Activated CD4-positive, alpha-beta T cell treated with anti-CD3 and anti-CD28 coated beads for 1 hour (primary cell): ENCODE results near the gene MAX.

Experiments used
- DNase-seq: peaks from one replicate; pipeline ENCODE4 v3.0.0-alpha.2; 2020

Gene MAX

DNA sequence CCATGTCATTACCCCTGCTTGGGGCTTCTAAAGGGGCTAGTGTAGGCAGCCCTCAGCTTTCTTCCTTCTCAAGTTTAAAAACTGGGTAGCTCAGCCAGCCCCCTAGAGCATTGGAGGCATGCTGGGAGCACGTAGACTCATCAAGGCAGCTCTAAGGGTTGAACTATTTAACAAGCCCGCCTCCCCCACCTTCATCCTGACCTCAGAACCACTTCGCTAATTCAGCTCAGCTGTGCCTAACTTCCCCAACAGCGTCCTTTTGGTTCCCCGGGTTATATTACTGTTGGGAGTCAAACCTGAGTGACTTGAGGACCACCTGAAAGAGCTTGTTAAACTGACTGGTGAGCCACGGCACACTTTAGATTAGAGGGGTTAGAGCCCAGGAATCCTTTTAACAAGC lies 30.1 kb downstream of the MAX start:
- no peak for DNase-seq

DNA sequence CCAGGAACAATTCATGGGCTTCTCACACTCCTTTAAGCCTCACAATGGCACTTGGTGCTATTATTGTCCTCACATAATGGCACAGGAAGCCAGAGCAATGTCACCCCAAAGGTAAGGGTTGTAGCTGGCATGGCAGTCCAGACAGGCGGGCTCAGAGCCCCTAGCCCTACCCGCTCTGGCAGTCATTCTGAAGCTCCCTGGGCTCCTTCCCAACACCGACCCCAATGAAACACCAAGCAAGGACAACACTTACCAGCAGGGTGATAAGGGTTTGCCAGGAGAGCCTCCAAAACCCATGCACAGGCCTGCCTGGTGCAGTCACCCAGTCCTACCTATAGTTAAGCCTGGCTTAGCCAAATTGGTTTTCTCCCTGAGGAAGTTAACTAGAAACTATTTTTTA lies 30.8 kb downstream of the MAX start:
- no peak for DNase-seq

DNA sequence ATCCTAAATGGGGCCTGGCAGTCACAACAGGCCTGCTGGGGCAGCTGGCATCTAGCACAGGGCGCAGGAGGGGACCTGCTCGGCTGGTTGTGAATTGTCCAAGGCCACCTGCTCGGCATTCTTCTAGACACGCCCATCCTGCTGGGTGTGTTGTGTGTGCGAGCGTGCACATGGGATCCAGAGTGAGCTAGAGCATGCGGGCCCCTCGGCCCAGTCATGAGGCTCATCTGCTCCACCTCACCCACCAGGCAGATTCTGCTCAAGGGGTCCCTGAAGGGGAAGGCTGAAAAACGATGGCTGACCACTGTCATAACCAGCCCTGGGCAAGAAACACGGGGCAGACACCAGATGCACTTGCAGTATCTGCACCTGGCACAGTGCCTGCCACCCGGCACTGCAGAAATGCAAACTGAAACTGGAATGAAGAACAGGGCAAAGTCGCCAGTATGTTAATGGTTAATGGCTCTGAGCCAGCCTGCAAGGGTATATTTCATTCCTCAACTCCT lies 31.8 kb downstream of the MAX start:
- DNase-seq, result no peak

DNA sequence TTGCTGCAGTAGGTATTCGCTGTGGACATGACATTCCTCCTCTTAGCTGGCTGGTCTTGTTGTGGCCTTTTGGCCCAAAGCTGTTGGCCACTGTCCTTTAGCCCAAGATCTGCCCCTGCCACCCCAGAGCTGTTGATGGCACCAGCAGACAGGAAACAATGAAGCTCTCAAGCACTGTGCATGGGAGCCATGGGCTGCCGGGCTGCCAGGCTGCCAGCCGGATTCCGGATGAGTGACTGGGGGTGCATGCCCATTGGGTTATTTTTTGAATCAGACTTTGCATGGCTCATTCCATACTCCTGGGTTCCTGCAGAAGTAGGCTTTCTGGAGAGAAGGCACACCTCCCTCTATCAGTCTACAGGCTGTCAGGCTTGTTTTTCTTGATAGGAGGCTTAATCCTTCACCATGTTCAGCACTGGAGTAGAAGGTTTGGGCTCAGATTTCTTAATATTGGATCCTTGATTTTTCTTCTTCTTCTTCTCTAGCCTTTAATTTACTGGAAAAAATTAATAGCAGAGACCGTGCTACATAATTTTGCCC lies 32.4 kb downstream of the MAX start:
- no peak for DNase-seq

DNA sequence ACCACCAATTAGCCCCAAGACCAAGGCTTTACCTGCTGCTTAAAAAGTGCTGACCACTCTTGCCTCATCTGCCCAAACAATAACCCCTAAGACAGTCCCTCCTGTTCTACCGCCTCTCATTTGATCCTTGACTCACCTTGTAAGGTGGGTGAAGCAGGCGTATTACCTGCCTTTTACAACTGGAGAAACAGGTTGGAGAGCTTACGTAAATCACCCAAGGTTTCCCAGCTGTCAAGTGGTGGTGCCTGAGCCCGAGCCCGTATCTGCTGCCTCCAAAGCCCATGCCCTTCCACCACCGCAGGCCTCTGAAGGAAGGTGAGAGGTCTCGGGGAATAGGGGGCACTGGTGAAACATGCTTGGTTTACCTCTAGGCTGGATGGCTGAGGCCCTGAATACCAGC lies 36.6 kb downstream of the MAX start:
- no peak for DNase-seq

DNA sequence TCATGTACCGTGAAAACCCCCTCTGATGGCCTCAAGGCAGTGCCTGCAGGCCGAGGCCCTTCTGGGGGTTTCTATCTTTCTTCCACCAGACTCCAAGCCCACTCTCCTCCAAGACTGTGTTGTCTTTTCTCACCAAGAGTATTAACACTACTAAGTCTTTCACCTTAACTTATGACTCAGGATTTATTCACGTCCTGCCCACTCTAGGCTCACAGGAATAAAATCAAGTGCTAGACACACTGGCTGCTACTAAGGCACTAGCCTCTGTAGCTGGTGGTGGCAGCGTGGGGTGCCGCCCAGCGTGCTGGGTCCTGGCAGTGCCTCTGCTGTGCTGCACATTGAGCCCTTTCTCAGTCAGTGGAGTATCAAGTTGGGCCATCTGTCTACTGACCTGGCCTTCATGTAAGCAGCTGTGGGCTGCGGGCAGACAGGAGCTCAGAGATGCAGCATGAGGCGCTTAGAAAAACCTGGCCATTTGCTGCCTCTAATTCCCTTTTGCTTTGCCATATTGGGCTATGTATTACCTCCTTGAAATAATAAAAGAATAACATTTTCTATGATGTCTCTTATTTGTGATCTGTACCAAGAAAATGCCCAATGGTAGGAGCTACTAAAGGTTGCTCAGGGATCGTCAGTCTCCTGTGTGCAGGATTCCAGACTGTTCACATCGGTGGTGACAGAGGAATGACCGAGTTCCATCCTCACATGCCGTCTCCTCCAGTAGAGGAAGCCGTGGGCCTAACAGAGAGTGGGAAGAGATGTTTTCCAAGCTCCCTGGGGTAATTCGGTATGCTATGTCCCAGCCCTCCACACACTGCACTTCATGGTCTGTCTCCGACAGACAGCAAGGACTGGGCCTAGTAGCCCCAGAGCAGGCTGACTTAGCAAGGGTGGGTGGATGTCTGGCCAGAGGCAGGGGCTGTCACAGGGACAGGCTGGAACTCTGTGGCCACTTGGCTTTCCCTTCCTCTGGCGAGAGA lies 39.9 kb downstream of the MAX start:
- DNase-seq, result no peak

DNA sequence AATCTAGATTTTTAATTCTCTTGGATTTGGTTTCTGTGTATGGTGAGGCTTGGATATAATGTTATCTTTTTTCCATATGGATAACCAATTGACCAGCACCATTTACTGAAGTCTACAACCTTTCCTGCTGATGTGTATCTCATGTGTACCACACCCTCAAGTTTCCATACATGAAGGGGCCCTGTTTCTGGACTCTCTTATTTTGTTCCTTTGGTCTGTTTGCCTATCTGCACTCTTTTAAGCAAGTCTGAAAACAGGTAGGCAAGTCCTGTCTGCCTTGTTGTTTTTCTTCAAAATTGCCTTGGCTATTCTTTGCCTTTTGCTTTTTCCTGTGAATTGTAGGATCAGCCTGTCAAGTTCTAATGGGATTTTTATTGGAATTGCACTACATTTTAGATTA lies 44.6 kb downstream of the MAX start:
- DNase-seq, result no peak

DNA sequence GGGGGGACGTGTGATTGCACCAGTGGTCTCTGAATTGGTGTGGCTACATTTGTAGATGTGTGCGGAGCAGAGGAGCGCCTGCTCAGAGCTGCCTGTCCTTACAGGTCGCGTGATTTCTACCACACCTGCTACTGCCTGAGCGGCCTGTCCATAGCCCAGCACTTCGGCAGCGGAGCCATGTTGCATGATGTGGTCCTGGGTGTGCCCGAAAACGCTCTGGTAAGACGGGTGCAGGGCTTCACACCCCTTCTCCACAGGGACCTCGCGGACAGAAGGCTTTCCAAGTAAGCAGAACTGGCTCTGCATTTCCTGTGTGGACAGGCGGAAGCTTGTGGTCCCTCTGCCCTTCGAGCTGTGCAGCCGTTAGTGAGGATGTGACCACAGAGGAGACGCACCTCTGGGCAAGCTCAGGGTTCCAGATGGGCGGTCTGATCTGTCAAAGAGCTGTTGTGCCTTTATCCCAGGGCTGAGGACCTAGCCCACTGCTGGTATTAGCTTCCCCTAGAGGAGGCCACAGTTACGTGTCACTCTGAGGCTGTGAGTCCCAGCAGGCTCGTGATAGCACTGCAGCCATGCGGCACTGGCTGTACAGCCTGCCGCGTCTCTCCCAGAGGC lies 47.7 kb downstream of the MAX start:
- no peak for DNase-seq

DNA sequence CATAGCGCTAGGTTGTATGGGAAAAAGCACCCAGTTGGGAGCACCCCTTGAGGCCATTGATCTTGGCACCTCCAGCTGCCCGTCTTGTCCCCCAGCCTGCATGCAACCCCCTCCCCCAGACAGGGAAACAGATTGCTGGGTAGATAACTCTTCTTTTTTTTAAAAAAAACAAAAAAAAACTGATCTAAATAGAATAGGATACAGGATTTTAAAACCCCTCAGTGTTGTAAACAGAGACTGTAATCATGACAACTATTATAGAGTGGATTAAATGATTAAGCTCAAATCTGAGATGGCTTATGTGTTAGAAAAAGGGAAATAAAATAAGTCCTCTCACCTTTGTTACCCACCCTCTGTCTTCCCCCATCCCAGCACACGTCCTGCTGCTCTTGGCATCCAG lies 48.9 kb downstream of the MAX start:
- DNase-seq, result no peak

DNA sequence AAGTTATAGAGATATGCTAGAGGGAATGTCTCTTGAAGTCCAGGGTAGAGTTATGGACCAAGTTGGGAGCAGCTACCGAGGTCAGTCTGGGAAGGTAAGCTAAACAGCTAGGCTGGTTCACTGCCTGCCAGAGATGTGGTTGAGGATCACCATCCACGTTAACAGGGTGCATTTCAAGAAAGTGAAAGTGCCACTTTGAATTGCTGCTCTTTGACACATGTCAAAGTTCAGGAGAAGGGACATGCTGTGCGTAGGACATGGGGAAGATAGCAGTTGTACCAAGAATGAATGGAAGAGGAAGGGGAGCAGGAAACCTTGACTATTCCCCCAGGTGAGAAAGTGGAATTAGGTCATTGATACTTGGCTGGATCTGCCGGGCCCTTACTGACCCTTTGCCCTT lies 49.5 kb downstream of the MAX start:
- no peak for DNase-seq

DNA sequence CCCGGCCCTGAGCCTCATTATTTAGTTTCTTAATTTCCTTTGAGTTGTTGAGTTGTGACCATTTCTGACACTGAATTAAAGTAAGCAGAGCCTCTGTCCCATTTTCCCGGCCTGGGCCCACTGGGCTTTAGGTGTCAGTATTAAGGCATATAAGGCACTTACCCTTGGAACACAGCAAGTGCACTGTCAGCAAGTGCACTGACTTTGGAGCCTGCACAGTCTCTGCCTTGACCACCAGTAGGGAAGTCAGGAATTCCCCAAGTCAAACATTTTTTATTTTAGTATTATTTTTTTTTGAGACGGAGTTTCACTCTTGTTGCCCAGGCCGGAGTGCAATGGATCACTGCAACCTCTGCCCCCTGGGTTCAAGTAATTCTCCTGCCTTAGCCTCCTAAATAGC lies 56.6 kb downstream of the MAX start:
- DNase-seq, result no peak

DNA sequence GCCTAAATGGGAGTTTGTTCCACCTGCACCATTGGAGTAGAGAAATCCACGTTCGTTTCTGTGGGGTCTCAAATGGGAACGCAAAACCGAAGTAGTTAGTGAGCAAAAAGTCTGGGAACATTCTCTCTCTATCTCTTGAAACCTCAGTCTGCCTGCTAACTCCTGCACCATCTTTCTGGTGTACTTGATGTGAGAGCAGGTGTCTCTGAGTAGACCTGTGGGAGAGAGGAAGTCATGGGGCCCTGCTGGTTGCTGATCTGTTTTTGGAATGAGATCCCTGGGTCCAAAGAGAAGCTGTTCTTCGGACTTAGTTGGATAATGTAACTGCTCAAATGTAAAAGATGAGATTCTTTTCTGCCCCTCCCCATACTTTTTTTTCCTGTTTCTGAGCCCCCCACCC lies 57.3 kb downstream of the MAX start:
- DNase-seq, result no peak

DNA sequence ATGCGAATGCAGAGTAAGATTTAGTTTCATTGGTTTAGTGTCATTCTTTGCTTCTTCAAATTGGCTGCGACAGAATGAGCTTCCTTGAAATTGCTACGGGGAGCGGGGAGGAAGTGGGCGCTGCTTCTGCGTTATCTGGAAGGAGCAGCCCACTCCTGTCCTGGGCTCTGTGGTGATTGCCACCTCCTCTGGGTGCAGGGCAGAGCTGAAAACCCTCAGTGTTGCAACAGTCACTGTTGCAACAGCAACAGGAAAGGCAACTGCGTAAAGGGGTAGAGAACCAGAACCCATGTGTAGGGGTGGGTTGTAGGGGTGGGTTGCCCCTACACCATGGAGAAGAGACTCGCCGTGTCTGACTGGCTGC lies 57.7 kb downstream of the MAX start:
- DNase-seq, result no peak

DNA sequence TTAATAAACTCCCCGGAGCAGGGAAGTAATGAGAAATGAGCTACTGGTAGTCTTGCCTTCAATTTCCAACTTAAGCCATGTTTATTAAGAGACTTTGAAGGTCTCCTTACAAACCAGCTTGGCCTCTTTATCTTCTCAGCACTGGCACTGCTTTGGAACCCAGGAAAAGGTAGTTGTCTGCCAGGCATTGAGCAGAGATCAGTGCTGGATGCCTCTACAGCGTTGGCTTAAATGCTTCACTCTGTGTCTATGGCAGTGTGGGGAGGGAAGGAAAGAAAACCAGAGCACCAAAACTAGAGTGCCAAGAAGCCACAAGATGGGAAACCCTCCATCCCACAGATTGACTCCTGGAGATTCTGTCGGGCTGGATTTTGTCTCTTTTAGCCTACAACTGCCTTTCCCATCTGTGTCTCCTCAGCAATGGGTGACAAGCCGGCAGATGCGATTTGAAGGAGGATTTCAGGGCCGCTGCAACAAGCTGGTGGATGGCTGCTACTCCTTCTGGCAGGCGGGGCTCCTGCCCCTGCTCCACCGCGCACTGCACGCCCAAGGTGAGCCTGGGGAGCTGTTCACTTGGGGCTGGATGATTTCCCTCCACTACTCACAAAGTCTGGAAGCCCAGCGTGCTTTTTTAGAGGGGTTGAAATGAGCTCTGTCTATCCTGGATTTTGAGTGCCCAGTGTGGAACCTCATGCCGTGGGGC lies 58.3 kb downstream of the MAX start:
- DNase-seq, result no peak

DNA sequence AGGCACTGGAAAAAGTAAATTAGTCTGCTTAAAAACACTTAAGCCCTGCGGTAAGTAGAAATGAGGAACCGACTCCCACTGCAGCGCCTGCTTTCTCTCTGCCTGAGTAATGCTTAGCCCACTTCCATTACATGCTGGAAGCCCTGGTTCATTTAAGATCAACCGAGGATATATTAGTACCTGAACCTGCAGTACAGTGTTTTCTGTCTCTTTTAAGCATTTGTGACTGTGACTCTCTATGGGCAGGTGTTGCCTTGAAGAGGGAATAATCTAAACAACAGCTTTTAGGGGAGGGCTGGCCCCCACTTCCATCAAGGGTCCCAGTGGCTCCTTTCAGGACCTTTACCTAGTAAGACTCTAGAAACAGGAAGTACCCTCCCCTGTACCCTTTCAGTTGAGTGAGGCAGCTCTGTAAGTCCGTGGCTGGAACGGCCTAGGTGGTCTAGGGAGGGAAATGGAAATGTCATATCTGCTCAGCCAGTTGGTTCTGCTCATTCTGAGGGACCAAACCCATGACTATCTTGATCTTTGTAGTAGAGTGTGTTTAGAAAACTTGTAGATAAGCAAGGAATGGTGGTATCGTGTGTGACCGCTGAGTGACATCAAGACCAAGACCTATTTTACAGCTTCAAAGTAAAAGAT lies 59.5 kb downstream of the MAX start:
- DNase-seq, result no peak

DNA sequence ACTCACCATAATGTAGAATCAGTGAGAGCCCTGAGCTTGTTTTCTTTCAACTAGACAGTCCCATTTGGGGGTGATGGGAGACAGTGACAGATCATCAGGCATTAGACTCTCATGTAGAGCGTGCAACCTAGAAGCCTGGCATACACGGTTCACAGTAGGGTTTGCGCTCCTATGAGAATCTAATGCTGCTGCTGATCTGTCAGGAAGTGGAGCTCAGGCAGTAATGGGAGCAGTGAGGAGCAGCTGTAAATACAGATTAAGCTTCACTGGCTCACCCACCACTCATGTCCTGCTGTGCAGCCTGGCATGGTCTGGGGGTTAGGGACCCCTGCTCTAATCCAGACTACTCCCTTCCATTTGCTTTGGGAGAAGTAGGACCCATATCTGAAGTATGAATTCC lies 60.0 kb downstream of the MAX start:
- DNase-seq, result no peak

DNA sequence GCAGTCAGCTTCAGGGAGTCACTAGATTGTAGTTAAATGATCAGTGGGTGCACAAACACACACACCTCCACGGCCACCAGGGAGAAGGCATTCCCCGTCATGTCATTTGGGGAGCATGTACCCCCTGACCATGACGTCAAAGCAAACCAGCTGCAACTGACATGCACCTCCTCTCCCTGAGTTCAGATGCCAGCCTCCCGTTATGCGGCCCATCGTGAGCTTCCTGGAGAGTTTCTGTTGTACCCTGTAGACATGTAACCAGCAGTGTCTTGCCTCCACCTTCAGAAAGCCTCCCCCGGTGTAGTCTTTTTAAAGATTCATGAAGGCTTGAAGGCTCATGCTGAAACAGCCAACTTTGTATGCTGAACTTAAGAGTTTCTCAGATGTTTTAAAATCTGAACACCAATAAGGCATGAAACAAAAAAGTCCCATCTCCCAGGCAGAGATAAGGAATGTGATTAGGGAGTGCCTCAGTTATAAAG lies 60.8 kb downstream of the MAX start:
- DNase-seq, result no peak

DNA sequence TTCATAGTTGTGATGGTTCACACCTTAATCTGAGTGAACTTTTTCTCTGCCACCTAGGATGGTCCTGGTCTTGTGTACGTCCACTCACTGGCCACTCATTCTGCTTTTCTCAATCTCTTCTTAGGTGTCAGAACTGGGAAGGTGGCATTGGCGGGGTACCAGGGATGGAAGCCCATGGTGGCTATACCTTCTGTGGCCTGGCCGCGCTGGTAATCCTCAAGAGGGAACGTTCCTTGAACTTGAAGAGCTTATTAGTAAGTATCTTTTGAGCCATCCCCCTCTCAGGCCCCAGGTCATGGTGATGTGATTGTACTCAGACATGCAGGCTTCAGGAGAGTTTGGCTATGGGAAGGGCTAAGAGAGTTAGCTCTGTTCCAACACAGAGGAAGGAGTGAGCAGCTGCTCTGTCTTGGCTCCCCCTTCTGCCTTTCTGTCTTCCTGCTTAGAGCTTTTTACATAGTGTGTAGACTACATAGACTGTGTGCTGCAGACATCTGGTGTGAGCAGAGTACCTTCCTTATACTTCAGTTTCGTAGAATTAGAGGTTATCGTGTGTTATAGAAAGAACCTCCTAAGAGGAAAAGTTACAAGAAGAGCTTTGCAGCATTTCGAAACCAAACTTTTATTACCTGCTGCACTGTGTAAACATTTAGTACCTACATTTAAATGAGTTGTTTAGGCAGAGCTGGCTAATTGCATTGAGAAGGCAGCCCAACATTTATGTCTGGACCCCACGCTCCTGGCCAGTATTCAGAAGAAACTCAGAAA lies 61.5 kb downstream of the MAX start:
- DNase-seq, result no peak

DNA sequence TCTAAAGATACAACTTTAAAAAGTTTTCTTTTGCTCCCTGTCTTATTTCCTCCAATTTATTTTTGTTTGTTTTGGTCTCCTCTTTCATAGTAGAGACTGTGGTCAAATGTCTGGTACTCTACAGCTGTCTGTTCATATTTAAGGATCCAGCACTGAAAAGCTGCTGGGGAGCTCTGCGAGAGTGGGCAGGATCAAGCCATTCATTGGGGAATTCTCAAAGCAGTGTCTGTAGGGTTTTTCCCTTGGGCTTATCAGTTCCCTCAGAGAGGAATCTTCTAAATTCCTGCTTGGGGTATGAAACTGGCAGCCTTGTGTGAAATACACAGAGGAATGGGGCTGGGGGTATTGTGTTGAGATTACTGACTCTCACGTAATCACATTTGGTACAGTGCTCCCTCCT lies 63.4 kb downstream of the MAX start:
- DNase-seq, result no peak

DNA sequence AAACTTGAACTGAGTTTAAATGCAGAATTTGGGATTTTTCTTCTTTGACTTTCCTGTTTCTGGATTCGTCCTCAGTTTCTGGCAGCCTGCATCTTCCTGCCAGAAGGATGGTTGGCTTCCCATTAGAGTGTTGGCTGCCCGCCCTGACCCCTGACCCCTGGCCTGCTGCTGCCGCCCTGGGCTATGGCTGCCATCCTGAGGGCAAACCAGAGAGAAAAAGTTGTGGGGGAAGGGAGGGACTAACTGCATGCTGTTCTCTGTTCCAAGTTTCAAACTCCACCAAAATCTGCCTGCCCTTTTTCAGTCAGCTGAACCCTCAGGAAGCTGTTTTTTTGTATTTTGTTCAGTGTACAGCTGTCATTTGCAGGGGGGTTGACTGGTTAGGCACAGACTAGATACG lies 67.3 kb downstream of the MAX start:
- DNase-seq, result no peak

DNA sequence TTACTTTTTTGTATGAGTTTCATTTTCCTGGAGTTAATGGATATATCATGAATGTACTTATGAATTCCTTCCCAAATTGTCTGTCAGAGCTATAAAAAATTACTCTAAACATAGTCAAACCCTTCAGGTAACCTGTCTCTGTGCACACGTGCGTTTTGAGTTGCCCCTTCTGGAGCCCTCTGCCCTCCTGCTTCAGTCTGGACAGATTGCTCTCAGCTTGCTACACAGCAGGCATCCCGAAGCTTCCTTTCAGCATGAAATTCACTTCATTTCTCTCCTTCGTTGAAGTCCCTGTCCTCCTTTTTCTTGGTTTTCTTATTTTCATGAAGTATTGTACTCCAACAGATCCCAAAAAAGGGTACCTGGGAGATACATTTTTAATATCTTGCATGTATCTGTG lies 68.3 kb downstream of the MAX start:
- DNase-seq, result no peak

DNA sequence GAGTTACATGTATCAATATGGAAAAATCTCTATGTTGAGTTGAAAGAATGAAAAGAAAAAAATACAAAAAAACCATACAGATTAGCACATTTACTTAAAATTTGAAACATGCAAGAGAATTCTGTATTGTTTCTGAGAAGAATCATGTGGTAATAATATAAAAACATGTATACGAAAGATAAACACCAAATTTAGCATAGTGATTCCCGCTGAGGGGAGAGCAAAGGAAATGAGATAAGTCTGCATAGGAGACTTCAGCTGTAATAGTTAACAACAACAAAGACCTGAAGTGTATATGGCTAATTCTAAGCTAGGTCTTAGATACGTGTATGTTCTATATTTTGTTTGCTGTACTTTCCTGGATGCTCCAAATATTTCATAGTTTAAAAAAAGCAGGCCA lies 69.1 kb downstream of the MAX start:
- no peak for DNase-seq
